GM12878 (cell line): ENCODE measurements around the gene DNMT3A. TPM values are rescaled to one million over a fixed set of nuclear protein-coding genes. Genes with fewer than 3 reads are reported as not detected.

ENCODE experiments used
- ATAC-seq: fragments of 200-7000 bp; cut with Tn5 transposase; 3 replicates; pipeline ENCODE4 v1.9.1; 2020; ENCODE audit warnings: mild to moderate bottlenecking, moderate library complexity
- BruUV-seq: library from RNA; stranded (reverse); fragments of 400-500 nt; replicated peaks from 2 replicates; lab custom pipeline; 2021; lab: Mats Ljungman, UMichigan
- CTCF ChIA-PET: fragments of 300-600 bp; sonication (Branson Sonifier 250); formaldehyde crosslinking; extraction: SDS; loops from one replicate; lab custom pipeline; 2021; ENCODE audit warnings: inconsistent platforms; lab: Yijun Ruan, JAX
- POLR2A ChIA-PET: fragments of 350-600 bp; formaldehyde crosslinking; extraction: SDS; loops from one replicate; lab custom pipeline; 2021; ENCODE audit warnings: inconsistent platforms; lab: Charles Lee
- RAD21 ChIA-PET: fragments of 300-600 bp; sonication (Branson Sonifier 250); formaldehyde crosslinking; loops from one replicate; lab custom pipeline; 2023; ENCODE audit warnings: antibody characterized with exemption; ENCODE audit not compliant: unreplicated experiment; lab: Charles Lee
- SMC1A ChIA-PET: fragments of 300-600 bp; sonication (Branson Sonifier 250); formaldehyde crosslinking; loops from one replicate; lab custom pipeline; 2023; ENCODE audit not compliant: unreplicated experiment, uncharacterized antibody; lab: Charles Lee
- DNase-seq: peaks from one replicate; pipeline ENCODE4 v3.0.0-alpha.2; 2011; ENCODE audit warnings: low read depth, low spot score
- FAIRE-seq: peaks from 3 replicates; lab custom pipeline; 2011; peaks lifted over from hg19 to GRCh38; lab: Jason Lieb, UNC
- H2AFZ ChIP-seq: 2 replicates; pipeline ENCODE4 v1.6.0; 2011; ENCODE audit warnings: low read depth, low read length, control low read depth; ENCODE audit not compliant: control insufficient read depth
- H3K27ac ChIP-seq: 2 replicates; pipeline ENCODE4 v1.5.1; 2011; ENCODE audit warnings: control low read depth; ENCODE audit not compliant: control insufficient read depth, insufficient read depth
- H3K27me3 ChIP-seq, 2 experiments: replicated peaks in 1 of 2; 2 replicates each; pipeline versions ENCODE4 v1.6.0 to v1.6.1; 2011; ENCODE audit warnings: low read length in 1 of 2; ENCODE audit not compliant: control insufficient read depth in 2 of 2, insufficient read depth in 2 of 2
- H3K36me3 ChIP-seq, 2 experiments: 2 replicates each; pipeline ENCODE4 v1.5.1; 2011; ENCODE audit warnings: low read length in 1 of 2; ENCODE audit not compliant: control insufficient read depth in 2 of 2, insufficient read depth in 2 of 2
- H3K4me1 ChIP-seq: 2 replicates; pipeline ENCODE4 v1.6.1; 2011; ENCODE audit warnings: mild to moderate bottlenecking, low read length, moderate library complexity, mixed read lengths; ENCODE audit not compliant: control insufficient read depth, insufficient read depth
- H3K4me2 ChIP-seq: 2 replicates; pipeline ENCODE4 v1.6.0; 2011; ENCODE audit warnings: control low read depth; ENCODE audit not compliant: control insufficient read depth, insufficient read depth
- H3K4me3 ChIP-seq: fragments of 200-600 bp; sonication (generic); 2 replicates; pipeline ENCODE4 v1.5.1; 2016
- H3K79me2 ChIP-seq: 2 replicates; pipeline ENCODE4 v1.6.0; 2011; ENCODE audit warnings: low read length; ENCODE audit not compliant: control insufficient read depth, insufficient read depth
- H3K9ac ChIP-seq: 2 replicates; pipeline ENCODE4 v1.8.0; 2011; ENCODE audit warnings: low read length, control low read depth, mixed read lengths; ENCODE audit not compliant: control insufficient read depth, insufficient read depth
- H3K9me3 ChIP-seq: replicated peaks from 3 replicates; pipeline ENCODE4 v1.5.1; 2011; ENCODE audit warnings: mild to moderate bottlenecking, low read length; ENCODE audit not compliant: control insufficient read depth, insufficient read depth
- H4K20me1 ChIP-seq: 2 replicates; pipeline ENCODE4 v1.6.0; 2011; ENCODE audit not compliant: control insufficient read depth, insufficient read depth
- BACH1 ChIP-seq: fragments of 450-650 bp; IDR thresholded peaks from 2 replicates; pipeline ENCODE4 v1.6.1; 2017; ENCODE audit warnings: mild to moderate bottlenecking, borderline replicate concordance
- BRCA1 ChIP-seq: IDR thresholded peaks from 2 replicates; pipeline ENCODE4 v1.6.1; 2011; ENCODE audit warnings: low read depth, low read length, improper control_type of control experiment
- CBX5 ChIP-seq: sonication (generic); IDR thresholded peaks from 2 replicates; pipeline ENCODE4 v1.6.1; 2016; ENCODE audit warnings: low read depth, moderate library complexity, mild to moderate bottlenecking, inconsistent platforms
- CHD4 ChIP-seq: fragments of 200-600 bp; sonication (generic); IDR thresholded peaks from 2 replicates; pipeline ENCODE4 v1.6.1; 2016; ENCODE audit warnings: mild to moderate bottlenecking
- EGR1 ChIP-seq, 2 experiments: IDR thresholded peaks; 1 replicate in 1 of 2; 2 replicates in 1 of 2; pipeline ENCODE4 v1.6.1; 2011 to 2012; ENCODE audit warnings: low read depth in 2 of 2, low read length in 2 of 2, borderline replicate concordance in 1 of 2, mild to moderate bottlenecking in 1 of 2, moderate library complexity in 1 of 2
- FOXM1 ChIP-seq: IDR thresholded peaks from 2 replicates; pipeline ENCODE4 v1.6.1; 2012; ENCODE audit warnings: low read depth, mild to moderate bottlenecking, inconsistent platforms, low read length, moderate library complexity
- HDAC6 ChIP-seq: fragments of 200-600 bp; sonication (generic); IDR thresholded peaks from one replicate; pipeline ENCODE4 v1.8.0; 2017; ENCODE audit warnings: antibody characterized with exemption; ENCODE audit not compliant: unreplicated experiment
- HDGF ChIP-seq: fragments of 450-650 bp; IDR thresholded peaks from 2 replicates; pipeline ENCODE4 v1.6.1; 2016; ENCODE audit warnings: antibody characterized with exemption
- MEF2B ChIP-seq: fragments of 450-650 bp; IDR thresholded peaks from 2 replicates; pipeline ENCODE4 v1.6.1; 2018; ENCODE audit warnings: mild to moderate bottlenecking, moderate library complexity; ENCODE audit not compliant: partially characterized antibody, poor library complexity, severe bottlenecking
- PAX8 ChIP-seq: fragments of 450-650 bp; IDR thresholded peaks from 2 replicates; pipeline ENCODE4 v1.6.1; 2017; ENCODE audit warnings: mild to moderate bottlenecking, moderate library complexity
- RCOR1 ChIP-seq: conservative IDR thresholded peaks from 2 replicates; pipeline ENCODE4 v1.6.1; 2012; ENCODE audit warnings: low read depth, low read length, improper control_type of control experiment
- SUZ12 ChIP-seq: fragments of 200-600 bp; sonication (generic); IDR thresholded peaks from one replicate; pipeline ENCODE4 v1.6.1; 2018; ENCODE audit warnings: antibody characterized with exemption, mild to moderate bottlenecking; ENCODE audit not compliant: unreplicated experiment
- TCF12 ChIP-seq: IDR thresholded peaks from 2 replicates; pipeline ENCODE4 v1.6.1; 2011; ENCODE audit warnings: low read depth, mild to moderate bottlenecking, low read length
- ZNF384 ChIP-seq: IDR thresholded peaks from 2 replicates; pipeline ENCODE4 v1.6.1; 2012; ENCODE audit warnings: low read depth, mild to moderate bottlenecking, low read length, improper control_type of control experiment, borderline replicate concordance
- ZSCAN29 ChIP-seq: fragments of 450-650 bp; IDR thresholded peaks from 2 replicates; pipeline ENCODE4 v1.6.1; 2017; ENCODE audit warnings: mild to moderate bottlenecking, moderate library complexity
- WGBS: methylation state at CpG from one replicate; pipeline ENCODE4 v1.1.6; 2016; ENCODE audit warnings: low lambda C conversion rate; ENCODE audit not compliant: insufficient replicate concordance, insufficient coverage; ENCODE audit errors: missing lambda C conversion rate; 5-methylcytosine and 5-hydroxymethylcytosine counted together
- in situ Hi-C: fragments of 300-500 bp; cut with MboI; formaldehyde crosslinking; loops from 9 replicates; pipeline ENCODE4 v1.14.3; 2018; ENCODE audit warnings: mixed read lengths
- intact Hi-C: fragments of 100-400 bp; cut with micrococcal nuclease; formaldehyde crosslinking; loops from one replicate; pipeline ENCODE4 v1.14.2; 2022; ENCODE audit not compliant: unreplicated experiment
- polyA plus RNA-seq, 11 experiments: library from polyadenylated mRNA; depleted of rRNA in 4 of 11; unstranded in 6 of 11; stranded (reverse) in 5 of 11; fragments of >200 nt; fragmentation: Nextera tagmentation in 4 of 11; fragmentation: Illumina TruSeq in 1 of 11; extraction: Ambion mirVana in 4 of 11; extraction: Trizol in 1 of 11; gene quantifications; 1 replicate in 1 of 11; 2 replicates in 10 of 11; pipeline versions ENCODE4 v1.2.1 to v1.2.3, GENCODE V29; 2011 to 2016; ENCODE audit warnings: inconsistent platforms in 2 of 11, missing spikeins in 2 of 11, low read depth in 1 of 11
- total RNA-seq, 4 experiments: library from RNA; depleted of rRNA in 3 of 4; stranded (reverse); fragments of >200 nt in 3 of 4; fragmentation: Illumina TruSeq in 1 of 4; extraction: Trizol in 1 of 4; gene quantifications; 2 replicates each; pipeline versions ENCODE4 v1.2.1 to v1.2.3, GENCODE V29; 2013 to 2021
- TF ChIP-seq, protein P1 (sequence below): fragments of 450-650 bp; formaldehyde crosslinking; IDR thresholded peaks from 2 replicates; pipeline ENCODE4 v1.4.0; 2022; ENCODE audit warnings: mild to moderate bottlenecking, moderate library complexity

Gene DNMT3A
- total and polyA plus RNA-seq, 10 of the 15 experiments (the other 5 are each of a cell fraction or from before 2014, with no cell fraction given): 7.4 to 51.6 (median 17.4) TPM

DNA sequence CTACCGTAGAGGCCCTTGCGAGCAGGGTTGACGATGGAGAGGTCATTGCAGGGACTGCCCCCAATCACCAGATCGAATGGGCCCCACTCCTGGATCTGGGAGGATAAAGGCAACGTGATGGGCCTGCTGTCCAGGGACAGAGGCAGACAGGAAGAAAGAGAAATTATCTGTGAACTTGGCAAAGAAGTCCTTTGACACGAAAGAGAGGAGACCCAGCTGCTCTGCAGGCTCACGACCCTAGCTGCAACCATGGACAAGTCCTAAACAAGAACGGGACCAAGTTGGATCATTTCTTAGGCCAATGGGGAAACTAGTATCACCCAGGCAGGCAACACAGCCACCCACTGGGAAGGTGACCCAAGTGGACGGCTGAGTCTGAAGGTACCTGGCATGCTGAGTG is 101.1 kb downstream of the DNMT3A start:
- RAD21 ChIA-PET: no interaction called here
- Histone ChIP-seq H2AFZ (no peak overlapping the region), H3K4me1 (no peaks in the 10 kb centered on the region), H3K9ac (no peak overlapping the region), H3K27ac (no peak overlapping the region), H3K9me3 (no peaks in the 10 kb centered on the region), H3K4me3 (no peak overlapping the region), H3K79me2 (no peaks in the 10 kb centered on the region), H3K36me3 (peaks cover 34 to 37% of the 10 kb centered on the region in 2 experiments), H4K20me1 (no peaks in the 10 kb centered on the region), H3K4me2 (no peak overlapping the region), H3K27me3 (no peaks in the 10 kb centered on the region)
- TF ChIP-seq BACH1 (no peak), BRCA1 (no peak), TCF12 (no peak), MEF2B (no peak), ZNF384 (no peak), HDGF (no peak)
- 78% methylated on average over 9 of the region's 9 CpGs for WGBS
- no peak for DNase-seq
- POLR2A ChIA-PET: interaction anchor here (0.6 to 0.8 kb wide), 2 partner anchors 20 to 32 kb away, joined by 3 read pairs; no protein-coding TSS in a partner anchor
- in situ Hi-C loops: no loop called here
- no peak for FAIRE-seq
- intact Hi-C loops: no loop called here
- CTCF ChIA-PET: interaction anchor here (2.6 kb wide), 1 partner anchor 12 kb away, joined by 13 read pairs; no protein-coding TSS in a partner anchor
- no peak for ATAC-seq
- SMC1A ChIA-PET: interaction anchor here (1.4 kb wide), 1 partner anchor 9 kb away, joined by 4 read pairs; no protein-coding TSS in a partner anchor
- no TSS peak for BruUV-seq

DNA sequence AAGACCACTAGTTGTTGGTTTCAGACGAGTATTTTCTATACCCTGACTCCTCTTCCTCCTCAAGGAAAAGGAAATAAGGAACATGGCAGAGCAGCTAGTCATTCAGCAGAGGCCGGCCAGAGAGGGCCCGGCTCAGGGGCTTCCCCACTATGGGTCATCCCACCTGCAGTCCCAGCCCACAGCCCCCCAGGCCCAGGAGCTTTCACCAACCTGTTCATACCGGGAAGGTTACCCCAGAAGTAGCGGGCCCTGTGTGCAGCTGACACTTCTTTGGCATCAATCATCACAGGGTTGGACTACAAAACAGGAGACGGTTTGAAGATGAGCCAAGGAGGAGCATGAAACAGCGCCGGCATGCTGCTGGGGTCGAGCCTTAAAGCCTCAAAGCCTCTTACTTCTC is 102.8 kb downstream of the DNMT3A start:
- Histone ChIP-seq H3K4me2 (no peak overlapping the region), H3K9ac (no peak overlapping the region), H2AFZ (no peak overlapping the region), H4K20me1 (no peaks in the 10 kb centered on the region), H3K36me3 (peaks cover 20 to 40% of the 10 kb centered on the region in 2 experiments), H3K27me3 (no peaks in the 10 kb centered on the region), H3K9me3 (no peaks in the 10 kb centered on the region), H3K27ac (no peak overlapping the region), H3K4me3 (no peak overlapping the region), H3K79me2 (no peaks in the 10 kb centered on the region), H3K4me1 (no peaks in the 10 kb centered on the region)
- no peak for ATAC-seq
- no TSS peak for BruUV-seq
- ChIA-PET POLR2A (no interaction called here), SMC1A (no interaction called here), RAD21 (no interaction called here), CTCF (interaction anchor here (1.4 to 2.6 kb wide), 2 partner anchors 10 to 72 kb away, joined by 3 to 13 read pairs; no protein-coding TSS in a partner anchor)
- intact Hi-C loops (no loop called here), in situ Hi-C loops (no loop called here)
- no peak for DNase-seq
- no peak for FAIRE-seq
- 94% methylated on average over 9 of the region's 9 CpGs for WGBS
- TF ChIP-seq ZSCAN29 (no peak), CHD4 (no peak), SUZ12 (no peak), EGR1 (IDR thresholded peaks at IDR 0.05; ENCODE audit: borderline replicate concordance in 1 of 2, low read depth in 2 of 2, low read length in 2 of 2) (no peak), HDAC6 (no peak), PAX8 (no peak), RCOR1 (no peak), BRCA1 (no peak), ZNF384 (no peak), FOXM1 (no peak), CBX5 (no peak)
- TF ChIP-seq, protein P1, sequence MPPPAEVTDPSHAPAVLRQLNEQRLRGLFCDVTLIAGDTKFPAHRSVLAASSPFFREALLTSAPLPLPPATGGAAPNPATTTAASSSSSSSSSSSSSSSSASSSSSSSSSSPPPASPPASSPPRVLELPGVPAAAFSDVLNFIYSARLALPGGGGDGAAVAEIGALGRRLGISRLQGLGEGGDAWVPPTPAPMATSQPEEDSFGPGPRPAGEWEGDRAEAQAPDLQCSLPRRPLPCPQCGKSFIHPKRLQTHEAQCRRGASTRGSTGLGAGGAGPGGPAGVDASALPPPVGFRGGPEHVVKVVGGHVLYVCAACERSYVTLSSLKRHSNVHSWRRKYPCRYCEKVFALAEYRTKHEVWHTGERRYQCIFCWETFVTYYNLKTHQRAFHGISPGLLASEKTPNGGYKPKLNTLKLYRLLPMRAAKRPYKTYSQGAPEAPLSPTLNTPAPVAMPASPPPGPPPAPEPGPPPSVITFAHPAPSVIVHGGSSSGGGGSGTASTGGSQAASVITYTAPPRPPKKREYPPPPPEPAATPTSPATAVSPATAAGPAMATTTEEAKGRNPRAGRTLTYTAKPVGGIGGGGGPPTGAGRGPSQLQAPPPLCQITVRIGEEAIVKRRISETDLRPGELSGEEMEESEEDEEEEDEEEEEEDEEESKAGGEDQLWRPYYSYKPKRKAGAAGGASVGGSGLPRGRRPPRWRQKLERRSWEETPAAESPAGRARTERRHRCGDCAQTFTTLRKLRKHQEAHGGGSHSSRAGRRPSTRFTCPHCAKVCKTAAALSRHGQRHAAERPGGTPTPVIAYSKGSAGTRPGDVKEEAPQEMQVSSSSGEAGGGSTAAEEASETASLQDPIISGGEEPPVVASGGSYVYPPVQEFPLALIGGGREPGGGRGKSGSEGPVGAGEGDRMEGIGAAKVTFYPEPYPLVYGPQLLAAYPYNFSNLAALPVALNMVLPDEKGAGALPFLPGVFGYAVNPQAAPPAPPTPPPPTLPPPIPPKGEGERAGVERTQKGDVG (CRISPR knock-in tag): no peak
